ENCODE data around the gene MTA3. TPM values are rescaled to one million over a fixed set of nuclear protein-coding genes. Genes with fewer than 3 reads are reported as not detected.

The MTA3 gene
- total and polyA plus RNA-seq, 9 of the 15 experiments (the other 6 are each of a cell fraction or from before 2014, with no cell fraction given) = 12.4 to 39.6 (median 23.5) TPM

GRCh38 chr2:42556315-42556890, 12.0 kb upstream of the MTA3 start (continued):
- TF ChIP-seq CHAMP1 (IDR thresholded peaks at IDR 0.05) (no peak), PCBP1 (IDR thresholded peaks at IDR 0.05; ENCODE audit: low read depth, low read length, poor library complexity, severe bottlenecking) (no peak), CBX3 (IDR thresholded peaks at IDR 0.05; ENCODE audit: borderline replicate concordance in 1 of 2, low read length in 2 of 2) (no peak), TEAD4 (IDR thresholded peaks at IDR 0.05; ENCODE audit: low read length) (no peak), TEAD4 (CRISPR knock-in tag; IDR thresholded peaks at IDR 0.05; ENCODE audit: borderline replicate concordance) (no peak), PTTG1 (tag; IDR thresholded peaks at IDR 0.05; ENCODE audit: low read depth) (no peak), HNRNPL (IDR thresholded peaks at IDR 0.05; ENCODE audit: low read depth, low read length) (no peak)

- Histone ChIP-seq H3K9me1 (ENCODE audit: control insufficient read depth, insufficient read depth, low read length) (no peaks in the 10 kb centered on the region), H3K27ac (ENCODE audit: extremely low read depth, low read depth, low read length) (no peak overlapping the region), H3K4me1 (replicated peaks in 1 of 2; ENCODE audit: control insufficient read depth in 2 of 2, insufficient read depth in 2 of 2, low read length in 2 of 2) (no peaks in the 10 kb centered on the region; a peak in 1 of 5 replicates), H3K9ac (ENCODE audit: insufficient read depth in 1 of 2, low read depth in 2 of 2, low read length in 2 of 2) (no peak overlapping the region), H3K4me2 (ENCODE audit: insufficient read depth, low read length) (no peak overlapping the region), H3K4me3 (no peak overlapping the region), H3K79me2 (ENCODE audit: control insufficient read depth, insufficient read depth, low read length) (no peaks in the 10 kb centered on the region), H3K27me3 (ENCODE audit: control insufficient read depth in 2 of 2, insufficient read depth in 2 of 2, low read length in 2 of 2) (peaks cover 15 to 25% of the 10 kb centered on the region in 2 experiments), H4K20me1 (replicated peaks; ENCODE audit: control insufficient read depth, insufficient read depth, low read length) (no peaks in the 10 kb centered on the region), H3K36me3 (ENCODE audit: control insufficient read depth, insufficient read depth, low read length) (no peaks in the 10 kb centered on the region), H3K9me3 (replicated peaks; ENCODE audit: control insufficient read depth, insufficient read depth, low read depth, low read length) (no peaks in the 10 kb centered on the region), H2AFZ (ENCODE audit: low read depth, low read length) (no peak overlapping the region)
- intact Hi-C loops (cut with micrococcal nuclease) = no loop called here
- in situ Hi-C loops (cut with MboI) = loop anchor here (10.0 kb wide), 1 partner anchor 347 kb away; no protein-coding TSS in a partner anchor
- BruUV-seq (replicated peaks) = no TSS peak
- ATAC-seq (no peak), FAIRE-seq (no peak), DNase-seq (ENCODE audit: extremely low read depth in 1 of 4, low spot score in 3 of 4) (no peak)
- ChIA-PET POLR2A (interaction anchor here (0.6 kb wide), 1 partner anchor 14 kb away, joined by 3 read pairs; no protein-coding TSS in a partner anchor), CTCF (ENCODE audit: low intra/inter-chr PET ratio) (no interaction called here)
- 6% methylated on average over 5 of the region's 5 CpGs for WGBS (ENCODE audit: insufficient coverage, low coverage, missing lambda C conversion rate)
- TF ChIP-seq NKRF (IDR thresholded peaks at IDR 0.05; ENCODE audit: borderline replicate concordance) = no peak
- TF ChIP-seq KLF6 (CRISPR knock-in tag; IDR thresholded peaks at IDR 0.05; ENCODE audit: borderline replicate concordance) = no peak
- TF ChIP-seq ZBTB9 (CRISPR knock-in tag; IDR thresholded peaks at IDR 0.05) = no peak
- TF ChIP-seq CLOCK (CRISPR knock-in tag; IDR thresholded peaks at IDR 0.05; ENCODE audit: borderline replicate concordance) = no peak
- no peak for TF ChIP-seq DIDO1 (tag; IDR thresholded peaks at IDR 0.05; ENCODE audit: low read depth)
Observed at GRCh38 chr2:42557306-42557705, 11.1 kb upstream of the MTA3 start.

Measured in K562 (cell line).